ENCODE measurements around the gene PLEKHD1.
"Not testable (repeated sequence)": the region's sequence is repeated elsewhere in the genome, so short reads cannot be mapped to it uniquely, and the experiment has no call there.

Gene PLEKHD1

DNA sequence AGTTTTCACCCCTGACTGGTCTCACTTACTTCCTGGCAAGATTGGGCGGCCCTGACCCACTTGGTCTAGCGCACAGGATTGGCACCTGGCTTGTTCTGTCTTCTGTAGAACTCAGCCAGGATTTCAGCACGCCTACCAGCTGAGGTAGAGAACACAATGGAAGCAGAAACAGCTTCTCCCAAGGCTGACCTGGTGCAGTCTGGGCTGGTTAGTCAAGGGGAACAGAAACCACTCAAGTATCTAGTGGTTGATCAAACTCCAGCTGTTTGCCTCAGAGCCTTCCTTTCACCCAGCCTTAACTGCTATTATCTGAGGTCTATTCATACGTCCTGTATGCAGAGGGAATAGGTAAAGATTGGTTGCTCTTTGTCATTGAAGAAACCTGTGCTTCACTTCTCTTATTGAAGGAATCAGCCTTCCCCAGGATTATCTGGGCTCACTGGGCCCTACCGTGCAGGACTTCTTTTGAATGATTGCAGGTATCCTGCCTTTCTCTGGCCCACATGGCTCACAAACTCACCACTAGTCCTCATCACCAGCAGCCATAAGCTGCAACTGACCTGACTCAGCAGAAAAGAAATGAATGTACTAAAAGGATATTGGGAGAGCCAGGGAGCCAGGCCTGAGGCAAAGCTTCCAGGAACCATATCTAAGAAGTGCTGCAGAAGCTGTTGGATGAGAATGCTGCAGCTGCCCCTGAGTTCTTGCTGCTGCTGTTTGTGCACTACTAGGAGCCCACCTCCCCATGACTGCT lies 2.5 kb upstream of the PLEKHD1 start:
- DNase-seq (ENCODE audit: low read depth) = no peak

DNA sequence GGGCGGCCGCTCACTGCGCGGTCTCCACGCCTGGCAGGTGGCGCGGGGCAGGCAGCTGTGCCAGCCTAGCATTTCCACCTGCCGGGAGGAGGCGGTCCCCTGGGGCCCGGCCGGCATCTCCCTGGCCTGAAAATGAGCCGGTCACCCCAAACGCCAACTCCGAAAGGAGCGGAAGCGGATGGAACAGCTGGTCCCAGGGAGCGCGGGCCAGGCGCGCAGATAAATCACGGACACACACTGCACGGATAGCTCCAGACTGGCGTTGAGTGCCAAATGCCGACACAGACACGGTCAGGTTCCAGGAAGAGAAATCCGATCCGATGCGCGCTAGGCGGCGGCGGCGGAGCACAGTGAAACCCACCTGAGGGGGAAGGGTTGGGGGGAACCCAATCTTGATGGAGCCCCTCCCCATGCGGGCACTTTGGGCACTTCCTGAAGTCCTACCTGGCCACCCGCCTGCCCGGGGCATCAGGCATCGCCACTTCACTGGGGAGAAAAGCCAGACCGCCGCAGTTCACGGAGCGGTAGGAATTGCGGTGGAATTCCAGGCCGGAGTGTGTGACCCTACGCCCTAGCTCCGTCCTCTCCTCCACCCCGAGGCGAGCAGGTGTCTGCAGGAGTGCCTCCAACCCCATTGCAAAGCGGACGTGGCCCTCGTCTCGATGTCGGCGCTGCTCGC lies 624 bp upstream of the PLEKHD1 start:
- DNase-seq (ENCODE audit: low read depth) = no peak

DNA sequence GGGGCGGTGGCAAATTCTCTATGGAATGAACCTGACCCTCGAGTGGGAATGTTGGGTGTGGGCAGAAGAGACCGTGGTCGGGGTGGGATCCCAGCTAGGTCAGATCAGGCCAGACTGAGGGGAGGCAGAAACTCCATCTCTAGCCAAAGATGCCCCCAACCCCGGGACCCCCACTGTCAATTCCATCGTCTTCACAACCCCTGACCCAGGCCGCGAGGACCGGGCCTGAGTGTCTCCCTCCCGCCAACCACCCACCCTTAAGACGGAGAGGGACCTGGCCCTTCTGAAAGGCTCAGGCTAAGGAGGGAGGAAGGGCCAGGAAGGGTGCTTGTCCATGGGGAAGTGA lies 760 bp downstream of the PLEKHD1 start:
- DNase-seq (ENCODE audit: low read depth) = no peak

DNA sequence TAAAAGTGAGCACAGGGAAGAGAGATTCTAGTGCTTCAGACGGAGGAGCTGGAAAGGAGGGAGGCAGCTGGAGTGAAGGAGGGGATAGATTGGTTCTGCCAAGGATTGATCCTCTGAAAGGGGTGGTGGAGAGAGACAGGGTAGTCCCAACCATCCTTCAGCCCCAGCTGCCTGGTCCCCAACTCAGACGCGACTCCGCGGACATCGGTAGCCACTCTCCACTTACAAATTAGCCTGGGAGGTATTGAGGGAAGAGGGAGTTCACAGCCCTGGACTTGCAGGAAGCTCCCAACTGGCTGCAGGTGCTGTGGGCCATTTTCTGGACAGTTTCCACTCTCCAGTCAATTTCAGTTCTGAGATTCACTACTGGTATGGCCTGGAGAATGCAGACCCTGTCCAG lies 1.2 kb downstream of the PLEKHD1 start:
- DNase-seq (ENCODE audit: low read depth) = no peak

DNA sequence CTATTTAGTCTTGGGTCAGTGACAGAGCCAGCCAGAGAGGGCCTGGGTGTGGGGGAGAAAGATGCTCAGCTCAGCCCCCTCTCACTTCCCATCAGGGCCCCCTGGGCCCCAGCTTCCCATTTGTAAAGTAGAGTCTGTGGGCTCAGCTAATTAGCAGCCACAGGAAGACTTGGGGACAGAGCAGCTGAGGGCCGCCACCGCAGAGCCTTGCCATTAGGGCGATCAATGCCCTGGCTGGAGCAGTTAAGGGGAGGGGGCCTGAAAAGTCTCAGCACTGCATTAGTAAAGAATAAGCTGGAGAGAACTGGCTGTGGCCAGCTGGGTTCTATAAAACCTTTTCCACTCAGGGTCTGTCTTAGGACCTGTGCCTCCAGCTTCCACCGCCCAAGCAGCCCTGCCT lies 2.7 kb downstream of the PLEKHD1 start:
- no peak for DNase-seq (ENCODE audit: low read depth)

DNA sequence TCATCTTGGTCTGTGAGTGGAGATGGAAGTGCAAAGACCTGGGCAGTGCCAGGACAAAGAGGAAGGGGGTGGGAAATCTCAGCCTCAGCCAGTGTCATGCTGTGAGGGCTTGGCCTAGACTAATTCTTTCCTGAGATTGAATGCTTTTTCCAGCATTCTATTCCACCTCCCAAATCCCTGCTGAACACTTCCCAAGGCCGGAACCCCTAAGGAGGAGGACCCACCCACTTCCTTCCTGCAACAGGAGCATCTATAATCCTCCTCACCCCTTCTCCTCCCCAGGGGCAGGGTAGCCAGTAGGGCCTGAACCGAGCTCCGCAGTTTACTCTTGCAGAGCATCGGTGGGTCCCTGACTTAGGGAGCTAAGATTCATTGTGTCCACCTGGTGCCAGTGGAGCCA lies 3.2 kb downstream of the PLEKHD1 start:
- no peak for DNase-seq (ENCODE audit: low read depth)

DNA sequence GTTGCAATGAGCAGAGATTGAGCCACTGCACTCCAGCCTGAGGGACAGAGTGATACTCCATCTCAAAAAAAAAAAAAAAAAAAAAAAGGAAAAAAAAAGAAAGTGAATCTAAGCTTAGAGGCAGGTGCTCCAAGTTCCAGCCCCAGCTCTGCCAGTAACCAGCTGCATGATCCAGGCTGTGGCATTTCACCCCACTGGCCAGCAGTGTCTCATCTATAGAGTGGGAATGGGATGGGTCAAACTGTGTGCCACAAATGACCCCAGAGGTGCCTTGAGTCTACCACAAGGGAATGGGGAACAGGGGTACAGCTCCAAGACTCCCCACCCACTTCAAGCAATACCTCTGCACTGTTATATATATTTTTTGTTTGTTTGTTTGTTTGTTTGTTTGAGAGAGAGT lies 5.0 kb downstream of the PLEKHD1 start:
- no peak for DNase-seq (ENCODE audit: low read depth)

DNA sequence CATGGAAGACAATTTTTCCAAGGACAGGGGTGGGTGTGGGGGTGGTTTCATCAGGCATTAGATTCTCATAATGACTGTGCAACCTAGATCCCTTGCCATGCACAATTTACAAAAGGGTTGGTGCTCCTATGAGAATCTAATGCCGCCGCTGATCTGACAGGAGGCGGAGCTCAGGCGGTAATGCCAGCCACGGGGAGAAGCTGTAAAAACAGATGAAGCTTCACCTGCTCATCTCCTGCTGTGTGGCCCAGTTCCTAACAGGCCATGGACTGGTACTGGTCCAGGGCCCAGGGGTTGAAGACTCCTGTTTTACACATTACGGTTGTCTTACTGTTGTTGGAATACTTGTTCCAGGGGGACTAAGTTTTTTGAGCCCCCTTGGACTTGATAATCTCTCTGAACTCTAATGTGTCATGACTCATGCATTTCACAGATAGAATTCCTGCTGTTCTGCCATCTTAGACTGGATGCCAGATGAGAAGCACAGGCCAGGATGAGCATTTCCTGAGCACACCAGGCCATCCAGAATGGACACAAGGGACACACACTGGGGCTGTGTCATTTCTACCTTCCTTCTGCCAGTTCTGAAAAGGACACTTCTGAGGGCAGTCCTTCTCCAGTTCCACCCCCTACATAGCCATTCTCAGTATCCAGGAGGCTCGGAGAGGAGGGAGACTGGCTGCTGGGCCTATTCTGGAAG lies 5.8 kb downstream of the PLEKHD1 start:
- DNase-seq (ENCODE audit: low read depth) = no peak

DNA sequence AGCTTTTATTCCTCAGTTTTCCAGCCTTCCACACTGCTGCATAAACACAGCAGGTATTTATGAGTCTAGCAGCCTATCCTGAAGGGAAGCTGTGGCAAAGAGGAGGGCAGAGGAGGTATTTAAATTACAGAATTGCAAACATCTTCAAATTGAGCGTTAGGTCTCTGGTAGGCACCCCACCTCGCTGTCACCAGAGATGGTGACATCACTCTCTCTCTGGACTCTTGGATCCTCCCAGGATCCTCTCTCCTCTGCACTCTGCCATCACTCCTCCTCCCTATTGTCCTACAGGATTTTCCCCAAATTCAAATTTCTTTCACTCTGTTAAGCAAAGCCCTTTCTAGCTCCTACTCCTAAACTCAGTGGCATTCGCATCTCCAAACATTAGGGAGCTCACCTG lies 6.7 kb downstream of the PLEKHD1 start:
- DNase-seq (ENCODE audit: low read depth) = no peak

DNA sequence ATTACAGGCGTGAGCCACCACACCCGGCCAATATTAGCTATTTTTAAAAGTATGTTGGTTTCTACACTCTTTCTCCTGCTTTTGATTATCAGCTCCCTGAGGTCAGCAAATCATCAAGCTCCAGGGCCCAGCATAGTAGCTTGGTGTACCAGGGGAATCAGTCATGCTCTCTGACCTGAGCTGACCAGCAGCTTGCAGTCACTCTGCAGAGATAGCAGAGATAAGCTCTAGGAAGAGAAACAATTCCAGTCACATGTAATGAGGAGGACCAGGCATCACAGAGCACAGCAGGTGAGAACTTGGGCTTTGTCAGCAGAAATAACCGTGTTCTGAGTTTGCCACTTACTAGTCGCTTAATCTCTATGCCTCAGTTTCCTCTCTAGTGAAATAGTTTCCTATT lies 8.5 kb downstream of the PLEKHD1 start:
- no peak for DNase-seq (ENCODE audit: low read depth)

DNA sequence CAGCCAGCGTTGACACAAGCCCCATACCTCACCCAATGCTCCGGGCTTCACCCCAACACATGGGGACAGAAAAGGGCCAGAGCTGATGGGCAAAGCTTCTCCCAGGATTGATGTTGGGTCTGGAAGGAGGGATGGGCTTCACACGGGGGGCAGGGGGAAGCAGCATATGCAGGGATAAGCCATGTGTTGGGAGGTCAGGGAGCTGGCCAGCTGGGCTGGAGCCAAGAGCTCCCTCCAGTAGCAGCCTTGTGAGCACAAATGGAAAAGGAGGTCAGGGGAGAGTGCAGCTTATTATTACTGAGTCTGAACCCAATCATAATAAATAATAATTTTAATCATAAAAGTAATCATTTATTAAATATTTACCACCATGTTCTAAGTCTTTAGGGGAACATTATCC lies 9.3 kb downstream of the PLEKHD1 start:
- DNase-seq (ENCODE audit: low read depth) = no peak

DNA sequence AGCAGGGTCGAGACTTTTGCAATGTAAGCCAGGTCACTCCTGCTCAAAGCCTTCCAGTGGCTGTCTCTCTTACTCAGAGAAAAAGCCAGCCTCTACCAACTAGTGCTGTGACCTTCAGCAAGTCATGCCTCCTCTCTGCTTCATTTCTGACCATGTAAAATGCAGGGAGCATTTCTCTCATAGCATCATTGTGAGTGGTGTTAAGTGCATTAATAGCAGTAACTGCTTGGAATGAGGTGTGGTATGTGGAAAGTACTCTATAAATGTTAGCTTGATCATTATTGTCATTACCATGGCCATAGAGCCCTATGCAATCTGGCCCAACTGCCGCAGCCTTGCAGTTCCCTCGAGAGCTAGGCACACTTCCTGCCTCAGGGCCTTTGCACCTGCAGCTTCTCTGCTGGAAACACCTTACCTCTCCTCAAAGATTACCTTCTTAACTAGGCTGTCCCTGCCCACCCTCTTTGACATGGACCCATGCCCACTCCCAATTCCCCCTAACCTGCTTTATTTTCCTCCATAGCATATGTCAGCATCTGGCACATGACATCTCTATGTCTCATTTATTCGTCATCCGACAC lies 10.9 kb downstream of the PLEKHD1 start:
- no peak for DNase-seq (ENCODE audit: low read depth)

DNA sequence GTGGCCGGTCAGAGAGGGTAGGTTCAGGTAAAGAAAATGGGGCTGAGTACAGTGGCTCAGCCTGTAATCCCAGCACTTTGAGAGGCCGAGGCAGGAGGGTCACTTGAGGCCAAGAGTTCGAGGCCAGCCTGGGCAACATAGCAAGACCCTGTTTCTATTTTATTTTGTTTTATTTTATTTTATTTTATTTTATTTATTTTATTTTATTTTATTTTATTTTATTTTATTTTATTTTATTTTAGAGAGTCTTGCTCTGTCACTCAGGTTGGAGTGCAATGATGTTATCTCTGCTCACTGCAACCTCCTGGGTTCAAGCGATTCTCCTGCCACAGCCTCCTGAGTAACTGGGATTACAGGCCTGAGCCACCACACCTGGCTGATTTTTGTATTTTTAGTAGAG lies 13.3 kb downstream of the PLEKHD1 start:
- DNase-seq (ENCODE audit: low read depth) = not testable (repeated sequence)

DNA sequence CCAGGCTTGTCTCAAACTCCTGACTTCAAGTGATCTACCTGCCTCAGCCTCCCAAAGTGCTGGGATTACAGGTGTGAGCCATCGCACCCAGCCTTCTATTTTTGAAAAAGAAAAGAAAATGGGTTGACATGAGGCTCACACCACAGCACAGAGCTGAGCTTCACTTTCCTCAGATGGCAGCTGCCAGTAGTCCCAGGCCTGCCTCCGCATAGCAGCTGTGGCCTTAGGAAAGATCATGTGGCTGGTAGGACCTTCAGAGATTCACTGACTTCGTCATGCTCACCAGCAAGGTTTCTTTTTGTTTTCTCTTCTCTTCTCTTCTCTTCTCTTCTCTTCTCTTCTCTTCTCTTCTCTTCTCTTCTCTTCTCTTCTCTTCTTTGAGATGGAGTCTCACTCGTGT lies 13.8 kb downstream of the PLEKHD1 start:
- DNase-seq (ENCODE audit: low read depth) = not testable (repeated sequence)

DNA sequence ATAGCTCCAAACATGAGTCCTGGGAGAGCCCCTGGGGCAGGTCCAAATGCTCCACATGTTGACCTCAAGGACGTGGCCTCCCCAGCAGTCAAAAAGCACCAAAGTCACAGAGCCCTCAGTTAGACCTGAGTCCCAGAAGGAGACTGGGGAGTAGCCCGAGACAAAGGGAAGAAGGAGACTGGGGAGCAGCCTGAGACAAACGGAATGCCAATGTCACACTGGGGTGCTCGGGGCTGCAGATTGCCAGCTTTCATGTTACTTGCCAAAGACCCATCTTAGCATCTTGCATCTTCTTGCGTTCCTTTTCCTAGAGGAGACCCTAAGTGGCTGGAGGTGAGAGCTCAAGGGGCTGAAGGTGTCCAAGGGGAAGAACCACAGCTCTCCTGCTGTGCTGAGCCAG lies 14.9 kb downstream of the PLEKHD1 start:
- no peak for DNase-seq (ENCODE audit: low read depth)

DNA sequence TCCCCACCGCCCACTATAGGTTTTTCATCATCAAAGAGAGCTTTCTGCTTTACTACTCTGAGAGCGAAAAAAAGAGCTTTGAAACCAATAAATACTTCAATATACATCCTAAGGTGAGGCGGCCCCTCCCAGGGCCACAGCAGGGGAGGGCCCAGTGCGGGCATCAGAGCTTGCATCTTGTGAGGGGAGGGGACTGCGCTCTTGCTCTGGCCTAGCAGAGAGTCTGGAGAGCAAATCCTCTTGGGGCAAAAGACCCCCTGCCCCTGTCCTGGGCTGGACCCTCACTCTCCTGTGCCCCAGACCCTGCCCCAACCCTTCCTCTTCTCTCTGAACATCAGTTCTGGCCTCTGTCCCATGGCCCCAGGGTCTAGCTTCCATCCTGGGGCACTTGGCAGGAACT lies 15.6 kb downstream of the PLEKHD1 start:
- DNase-seq (ENCODE audit: low read depth) = no peak

DNA sequence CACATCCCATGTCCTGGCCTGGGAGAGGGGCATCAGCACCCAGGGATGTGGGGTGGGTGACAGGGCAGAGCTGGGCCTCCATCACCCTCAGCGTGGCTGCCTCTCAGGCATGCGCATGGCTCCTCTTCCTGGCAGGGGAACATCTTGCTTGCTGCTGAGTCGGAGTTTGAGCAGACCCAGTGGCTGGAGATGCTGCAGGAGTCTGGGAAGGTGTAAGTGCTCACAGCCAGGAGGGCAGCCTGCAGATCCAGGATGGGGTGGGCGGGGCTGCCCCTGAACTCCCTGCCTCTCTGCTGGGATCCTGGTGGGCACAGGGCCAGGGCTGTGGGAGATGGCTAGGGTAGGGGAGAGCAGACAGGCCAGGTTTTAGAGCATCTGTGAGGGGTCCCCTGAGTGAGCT lies 16.2 kb downstream of the PLEKHD1 start:
- no peak for DNase-seq (ENCODE audit: low read depth)

DNA sequence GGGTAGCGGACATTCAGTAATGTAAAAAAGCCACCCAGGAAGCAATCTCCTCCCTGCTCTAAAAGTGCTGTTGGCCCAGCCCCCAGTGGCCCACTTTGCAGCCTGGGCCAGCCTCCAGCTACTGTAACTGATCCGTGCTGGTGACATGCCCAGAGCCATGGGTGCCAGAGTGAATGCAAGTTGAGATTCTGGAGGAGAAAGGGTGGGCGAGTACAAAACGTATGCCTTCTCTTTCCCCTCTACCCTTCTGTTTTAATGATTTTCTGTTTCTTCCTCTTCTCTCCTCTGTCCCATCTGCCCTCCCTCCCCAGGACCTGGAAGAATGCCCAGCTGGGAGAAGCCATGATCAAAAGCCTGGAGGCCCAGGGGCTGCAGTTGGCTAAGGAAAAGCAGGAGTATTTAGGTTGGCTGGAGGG lies 16.9 kb downstream of the PLEKHD1 start:
- no peak for DNase-seq (ENCODE audit: low read depth)

DNA sequence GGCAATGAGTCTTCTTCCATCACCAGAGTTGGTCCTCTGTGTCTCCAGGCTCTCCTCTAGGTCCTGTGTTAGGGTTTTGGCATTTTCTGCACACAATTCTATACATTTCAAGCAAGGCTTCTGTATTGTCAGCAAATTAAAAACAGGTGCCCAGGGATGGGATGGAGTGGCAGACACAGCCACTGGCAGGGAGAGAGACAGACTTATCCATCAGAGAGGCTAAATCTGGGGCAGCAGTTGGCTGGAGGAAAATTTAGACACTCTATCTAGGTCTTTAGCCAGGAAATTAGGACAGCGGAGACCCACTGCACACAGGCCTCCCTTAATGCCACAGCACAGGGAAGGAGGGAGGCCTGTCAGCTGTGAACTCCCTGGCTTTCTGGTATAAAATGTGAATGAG lies 20.2 kb downstream of the PLEKHD1 start:
- DNase-seq (ENCODE audit: low read depth) = no peak

DNA sequence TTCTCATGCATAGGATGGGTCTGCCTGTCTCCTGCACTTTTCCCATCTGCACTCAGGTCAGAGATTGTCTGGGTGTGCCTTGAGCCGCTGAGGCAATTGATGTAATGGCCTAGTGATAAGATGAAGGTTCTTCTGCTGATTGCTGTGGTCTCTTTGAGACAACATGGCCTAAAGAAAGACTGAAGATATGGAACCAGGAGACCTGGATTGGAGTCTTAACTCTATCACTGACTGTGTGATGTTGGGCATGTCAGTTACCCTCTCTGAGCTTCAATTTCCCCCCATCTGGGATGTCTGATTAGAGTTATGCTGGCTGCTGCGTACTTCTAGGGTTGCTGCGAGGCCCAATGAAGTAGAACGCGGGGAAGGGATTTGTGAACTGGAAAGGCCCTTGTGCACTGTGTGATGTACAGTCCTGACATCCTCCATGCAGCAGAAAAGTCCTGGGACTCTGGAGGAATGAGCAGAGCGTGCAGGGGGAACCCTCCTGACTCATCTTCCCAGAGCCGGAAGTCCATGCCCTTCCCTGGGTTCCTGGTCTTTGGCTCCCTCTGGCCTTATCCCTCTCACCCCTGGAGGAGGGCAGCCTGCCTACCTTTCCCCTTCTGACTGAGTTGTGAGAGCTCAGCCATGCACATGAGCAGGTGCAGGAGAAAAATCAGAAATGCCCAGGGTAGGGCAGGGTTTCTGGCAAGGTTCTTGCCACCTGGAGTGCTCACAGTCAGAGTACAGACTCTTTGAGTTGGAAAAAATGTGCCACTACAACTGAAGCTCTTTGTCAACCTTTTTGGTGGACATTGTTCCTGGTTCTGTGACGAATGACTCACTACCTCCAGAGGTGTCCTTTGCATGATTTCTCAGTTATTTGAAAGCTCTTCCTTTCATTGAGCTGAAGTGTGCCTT lies 21.1 kb downstream of the PLEKHD1 start:
- DNase-seq (ENCODE audit: low read depth) = no peak

DNA sequence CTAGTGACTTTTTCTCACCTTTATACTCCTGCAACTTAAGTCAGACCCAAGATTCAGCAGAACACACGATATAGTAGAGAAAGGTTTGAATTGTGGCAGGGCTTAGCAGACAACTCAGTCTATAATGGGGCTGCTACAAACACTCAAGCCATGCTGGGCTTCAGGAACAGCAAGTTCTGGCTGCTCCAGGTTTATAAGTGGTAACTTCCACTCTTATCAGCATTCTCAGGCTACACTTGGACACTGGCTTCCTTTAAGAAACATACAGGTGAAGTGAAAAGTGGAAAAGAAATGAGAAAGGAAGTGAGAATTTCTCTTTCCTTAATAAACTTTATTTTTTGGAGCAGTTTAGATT lies 21.7 kb downstream of the PLEKHD1 start:
- no peak for DNase-seq (ENCODE audit: low read depth)
